Measurements from ENCODE around the gene PDE2A.
A peak's percentile ranks its signal among the peaks of the same experiment; 100 is the strongest.

Gene PDE2A

DNA sequence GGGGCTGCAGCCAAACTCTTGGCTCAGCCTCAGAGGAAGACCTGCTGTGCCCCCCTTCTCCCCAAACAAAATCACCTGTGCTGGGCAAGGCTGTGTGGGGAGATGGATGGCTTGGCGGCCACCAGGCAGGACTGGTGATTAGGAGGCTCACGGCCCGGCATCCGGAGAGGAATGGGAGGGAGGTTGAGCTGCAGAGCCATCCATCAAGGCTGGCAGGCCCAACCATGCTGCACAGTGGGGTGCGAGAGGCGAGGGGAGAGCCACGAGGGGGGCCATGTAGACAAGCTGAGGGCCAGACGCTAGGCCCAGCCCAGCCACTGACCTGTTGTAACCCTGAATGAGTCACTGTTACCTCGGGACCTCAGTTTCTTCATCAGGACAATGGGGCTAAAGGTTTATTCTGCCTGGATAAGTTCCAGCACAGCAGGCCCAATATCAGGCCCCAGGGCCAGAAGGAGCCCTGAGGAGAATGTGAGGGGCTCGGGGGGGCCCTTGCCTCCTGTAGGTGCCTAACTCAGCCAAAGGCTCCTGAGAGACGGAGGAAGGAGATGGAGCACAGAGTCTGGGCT, 18.2 kb downstream of the PDE2A start:
- no peak for DNase-seq

DNA sequence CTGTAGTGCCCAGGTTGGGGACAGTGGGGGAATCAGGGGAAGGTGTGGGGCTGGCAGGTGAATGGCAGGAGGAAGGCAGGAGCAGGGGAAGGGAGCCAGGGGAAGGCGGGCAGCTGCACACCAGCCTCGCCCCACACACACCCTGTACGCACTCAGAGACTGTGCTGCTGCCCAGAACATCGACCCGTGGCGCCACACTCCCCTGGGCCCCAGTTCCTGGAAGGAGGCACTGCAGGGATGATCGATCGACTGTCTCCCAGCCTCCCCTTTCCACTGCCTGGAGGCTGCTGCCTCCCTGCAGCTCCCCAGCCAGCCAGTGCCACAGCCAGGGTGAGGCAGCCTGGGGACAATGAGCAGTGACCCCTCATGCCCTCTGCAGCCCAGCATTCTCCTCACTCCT, 19.2 kb downstream of the PDE2A start:
- DNase-seq, result no peak

DNA sequence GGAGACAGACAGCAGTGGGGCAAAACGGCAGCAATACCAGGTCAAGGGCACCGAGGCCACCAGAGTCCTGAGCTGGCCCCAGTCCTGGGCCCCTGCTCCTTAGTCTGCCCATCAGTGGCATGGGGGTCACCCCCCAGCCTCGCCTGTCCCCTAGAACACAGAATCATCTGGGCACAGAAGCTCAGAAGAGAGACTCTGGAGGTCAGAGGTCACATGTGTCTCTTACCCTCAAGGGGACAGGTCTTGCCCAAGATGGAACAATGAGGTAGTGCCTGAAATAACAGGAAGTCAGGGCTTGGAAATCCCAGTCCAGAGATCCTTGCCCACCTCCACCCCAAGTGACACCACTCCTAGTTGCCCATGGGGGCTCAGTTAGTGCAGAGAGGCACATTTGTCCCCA, 20.6 kb downstream of the PDE2A start:
- DNase-seq, result no peak

DNA sequence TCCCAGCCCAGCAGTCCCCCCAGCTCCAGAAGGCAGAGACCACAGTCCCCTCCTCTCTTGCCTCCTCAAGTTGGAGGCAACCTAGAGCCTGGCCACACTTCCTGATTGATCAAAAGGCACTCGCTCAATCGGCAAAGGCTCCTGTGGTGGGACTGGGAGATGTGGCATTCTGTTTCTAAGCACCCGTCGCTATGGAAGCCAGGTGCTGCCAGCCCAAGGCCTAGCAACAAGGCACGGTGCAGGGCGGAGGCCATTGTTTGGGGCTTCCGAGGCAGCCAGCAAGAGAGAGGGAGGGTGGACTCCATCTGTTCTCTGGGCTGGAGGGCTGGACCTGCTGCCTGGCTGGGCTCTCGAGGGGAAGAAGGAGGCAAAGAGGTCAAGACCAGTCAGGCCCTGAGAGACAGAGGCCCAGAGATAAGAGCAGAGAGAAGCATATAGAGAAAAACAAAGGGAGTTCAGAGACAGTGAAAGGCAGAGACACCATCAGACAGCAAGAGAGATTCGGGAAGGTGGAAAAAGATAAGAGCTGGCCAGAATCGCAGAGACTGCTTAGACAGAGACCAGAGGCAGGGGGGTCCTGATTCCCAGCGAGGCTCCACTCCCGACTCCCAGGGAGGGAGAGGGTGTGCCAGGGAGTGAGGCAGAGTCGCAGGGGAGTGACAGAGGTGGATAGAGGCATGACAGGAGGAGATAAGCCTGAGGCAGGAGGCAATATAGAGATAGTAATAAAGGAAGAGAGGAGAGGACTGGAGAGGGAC, 21.2 kb downstream of the PDE2A start:
- DNase-seq, result no peak

DNA sequence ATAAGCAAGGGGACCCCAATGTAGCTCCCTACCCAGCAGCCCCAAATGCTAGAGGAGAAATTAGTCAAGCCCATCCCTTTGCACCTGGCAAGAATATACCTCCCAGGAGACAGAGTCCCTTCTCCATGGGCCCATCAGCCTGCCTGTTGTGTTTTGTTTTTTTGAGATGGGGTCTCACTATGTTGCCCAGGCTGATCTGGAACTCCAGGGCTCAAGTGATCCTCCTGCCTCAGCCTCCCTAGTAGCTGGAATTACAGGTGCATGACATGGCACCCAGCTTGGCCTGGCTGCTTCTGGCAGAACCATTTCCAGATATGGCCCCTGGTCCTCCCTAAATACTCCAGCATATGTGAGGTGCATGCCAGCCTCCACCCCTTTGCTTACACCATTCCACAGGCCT, 22.1 kb downstream of the PDE2A start:
- no peak for DNase-seq

DNA sequence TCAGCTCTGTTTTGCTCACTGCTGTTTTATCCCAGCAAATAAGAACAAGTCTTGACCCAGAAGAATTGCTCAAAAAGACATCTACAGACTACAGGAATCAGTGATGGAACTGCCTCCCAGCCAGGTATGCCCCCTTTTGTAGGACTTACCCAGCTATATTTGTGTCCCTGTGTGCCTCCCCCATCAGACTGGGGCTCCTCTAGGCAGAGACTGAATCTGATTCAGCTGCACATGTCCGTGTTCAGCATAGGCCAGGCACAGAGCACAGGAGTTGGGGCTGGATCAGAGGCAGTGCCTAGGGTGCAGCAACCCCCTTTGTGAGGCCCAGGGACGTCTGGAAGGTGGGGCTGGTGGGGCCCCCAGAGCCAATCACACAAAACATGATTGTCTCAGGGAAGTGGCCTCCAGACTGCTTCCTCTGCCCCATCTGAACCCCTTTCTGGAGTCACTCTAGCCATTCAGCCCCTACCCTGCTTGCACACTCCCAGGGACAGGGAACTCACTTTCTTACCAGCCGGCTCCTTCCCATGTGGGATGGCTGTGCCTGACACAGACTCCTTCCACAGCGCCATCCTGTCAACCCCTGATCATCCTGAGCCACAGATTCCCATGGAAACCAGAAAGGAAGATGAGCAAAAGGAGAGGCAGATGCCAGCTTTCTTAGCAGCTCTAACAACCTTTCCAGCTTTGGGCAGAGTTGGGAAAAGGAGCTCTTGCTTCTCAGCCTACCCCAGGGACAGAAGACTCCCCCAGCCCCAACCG, 24.8 kb downstream of the PDE2A start:
- no peak for DNase-seq

DNA sequence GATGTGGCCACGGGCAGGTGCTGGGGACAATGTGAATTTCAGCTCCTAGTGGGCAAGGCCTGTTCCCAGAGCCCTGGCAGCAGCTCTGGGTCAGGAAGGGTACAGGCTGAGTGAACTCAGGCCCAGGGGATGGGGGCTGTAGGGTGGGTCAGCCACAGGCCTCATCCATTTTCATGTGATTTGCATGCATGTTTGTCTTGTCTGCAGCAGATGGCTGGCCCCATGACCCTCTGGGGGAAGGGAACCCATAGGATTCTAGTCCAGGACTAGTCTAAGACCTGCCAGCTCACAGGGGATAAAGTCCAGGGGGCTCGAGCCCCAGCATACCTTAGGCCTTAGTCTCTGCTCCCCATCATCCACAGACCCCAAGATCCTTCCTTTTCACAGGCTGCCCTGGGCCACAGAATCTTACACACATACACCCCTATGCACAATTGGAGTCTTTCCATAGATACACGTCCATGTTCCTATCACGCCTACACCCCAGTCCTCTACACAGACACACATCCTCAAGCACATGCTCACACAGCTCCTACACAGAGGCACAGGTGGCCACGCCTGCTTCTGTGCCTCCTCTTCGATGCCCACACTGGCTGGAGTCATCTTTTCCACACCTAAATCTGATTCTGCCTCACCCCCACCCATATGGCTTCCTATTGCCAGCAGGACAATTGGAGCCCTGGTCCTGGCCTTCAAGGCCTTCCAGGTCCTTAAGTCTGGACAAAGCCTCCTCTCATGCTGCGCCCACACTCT, 25.7 kb downstream of the PDE2A start:
- no peak for DNase-seq

DNA sequence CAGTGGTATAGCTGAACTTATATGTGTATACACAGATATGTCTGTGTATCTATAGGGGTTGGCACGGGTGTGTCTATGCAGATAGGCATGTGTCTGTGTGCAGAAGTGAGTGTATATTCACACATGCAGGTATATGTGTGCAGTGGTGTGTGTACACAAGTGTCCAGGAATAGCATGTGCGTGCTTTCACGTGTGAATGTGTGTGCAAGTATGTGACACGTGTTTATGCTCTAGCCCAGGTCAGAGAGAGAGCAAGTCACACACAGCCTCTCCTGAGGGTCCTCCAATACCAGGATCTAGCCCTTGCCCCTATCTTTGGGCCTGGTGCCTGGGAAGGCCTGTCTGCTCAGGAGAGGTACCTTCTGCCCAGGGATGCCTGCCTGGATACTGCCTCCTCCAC, 26.3 kb downstream of the PDE2A start:
- DNase-seq, result no peak

DNA sequence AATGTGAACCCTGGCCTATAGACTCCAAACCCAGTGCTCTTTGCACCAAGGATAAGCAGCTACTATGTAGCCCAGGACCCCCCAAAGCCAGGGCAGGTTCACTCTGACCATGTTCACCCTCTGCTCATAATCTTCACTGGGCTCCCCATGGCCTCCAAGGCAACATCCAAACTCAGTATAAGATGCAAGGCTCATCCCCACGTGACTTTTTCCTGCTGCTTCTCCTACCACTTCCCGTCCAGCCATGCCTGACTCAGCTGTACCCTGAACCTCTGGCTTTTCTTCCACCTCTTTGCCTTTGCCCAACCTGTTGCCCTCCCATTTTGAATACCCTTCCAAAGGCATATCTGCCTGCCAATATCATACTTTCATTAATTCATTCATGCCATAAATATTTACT, 27.8 kb downstream of the PDE2A start:
- DNase-seq, result no peak

DNA sequence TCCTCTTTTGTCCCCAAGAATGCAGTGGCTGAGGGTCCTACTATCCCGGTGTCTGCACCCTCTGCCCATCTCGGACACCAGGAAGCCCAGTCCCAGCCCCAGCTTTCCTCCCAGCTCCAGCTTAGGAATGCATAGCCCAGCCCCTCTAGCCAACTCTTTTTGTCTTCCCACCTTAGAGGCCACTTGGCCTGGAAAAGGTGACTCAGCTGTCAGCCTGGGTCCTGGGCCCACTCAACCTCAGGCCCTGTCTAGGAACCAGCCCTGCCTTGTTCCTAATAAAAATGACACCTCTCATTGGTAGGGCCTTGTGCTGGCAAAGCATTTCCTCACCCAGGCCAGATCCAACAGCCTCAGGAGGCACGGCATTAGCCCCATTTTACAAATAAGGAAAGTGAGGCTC, 28.2 kb downstream of the PDE2A start:
- no peak for DNase-seq

DNA sequence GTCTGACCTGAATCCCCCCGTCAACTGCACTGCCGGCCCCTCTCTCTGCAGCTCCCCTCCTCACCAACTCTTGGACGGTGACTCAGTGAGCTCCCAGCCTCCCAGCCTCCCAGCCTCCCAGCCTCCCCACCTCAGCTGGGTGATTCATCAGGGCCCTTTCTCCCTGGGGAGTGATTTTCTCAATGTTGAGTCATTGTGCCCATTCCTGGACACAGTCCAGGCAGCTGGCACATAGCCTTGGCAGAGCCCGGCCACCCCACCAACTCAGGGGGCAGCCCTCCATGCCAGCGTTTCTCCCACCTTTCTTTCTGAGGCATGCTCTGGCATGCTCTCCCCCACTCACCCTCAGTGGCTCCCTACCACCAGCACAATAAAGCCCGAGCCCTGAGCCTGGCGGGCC, 30.7 kb downstream of the PDE2A start:
- DNase-seq, result peak; percentile 41

DNA sequence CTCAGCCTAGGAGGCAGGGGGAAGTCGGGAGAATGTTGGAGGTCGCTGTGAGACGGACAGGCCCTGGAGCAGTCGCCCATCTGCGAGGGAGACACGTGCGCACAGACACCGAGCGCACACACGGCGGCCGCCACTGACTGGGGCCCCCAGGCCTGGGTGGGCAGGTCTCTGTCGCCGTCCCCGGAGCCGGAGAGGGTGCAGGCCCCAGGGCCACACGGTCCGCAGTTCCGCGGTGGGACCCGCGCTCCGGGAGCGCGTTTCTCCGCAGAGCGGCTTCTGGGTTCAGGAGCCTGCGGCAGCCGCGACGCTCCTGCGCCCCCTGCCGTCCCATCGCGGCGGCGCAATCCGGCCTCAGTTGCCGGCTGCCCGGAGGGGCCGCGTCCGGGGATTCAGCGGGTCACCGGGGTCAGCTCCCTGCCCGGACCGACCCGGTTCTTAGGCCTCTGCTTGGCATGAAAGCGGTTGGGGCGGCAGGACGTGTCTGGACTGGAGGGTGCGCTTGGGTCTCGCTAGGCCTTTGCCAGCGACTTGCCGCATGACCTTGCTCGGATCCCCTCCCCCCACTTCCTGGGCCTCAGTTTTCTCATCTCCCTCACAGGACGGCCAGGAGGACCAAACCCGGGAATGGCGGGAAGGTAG, 31.2 kb downstream of the PDE2A start:
- DNase-seq, result peak; percentile 33

DNA sequence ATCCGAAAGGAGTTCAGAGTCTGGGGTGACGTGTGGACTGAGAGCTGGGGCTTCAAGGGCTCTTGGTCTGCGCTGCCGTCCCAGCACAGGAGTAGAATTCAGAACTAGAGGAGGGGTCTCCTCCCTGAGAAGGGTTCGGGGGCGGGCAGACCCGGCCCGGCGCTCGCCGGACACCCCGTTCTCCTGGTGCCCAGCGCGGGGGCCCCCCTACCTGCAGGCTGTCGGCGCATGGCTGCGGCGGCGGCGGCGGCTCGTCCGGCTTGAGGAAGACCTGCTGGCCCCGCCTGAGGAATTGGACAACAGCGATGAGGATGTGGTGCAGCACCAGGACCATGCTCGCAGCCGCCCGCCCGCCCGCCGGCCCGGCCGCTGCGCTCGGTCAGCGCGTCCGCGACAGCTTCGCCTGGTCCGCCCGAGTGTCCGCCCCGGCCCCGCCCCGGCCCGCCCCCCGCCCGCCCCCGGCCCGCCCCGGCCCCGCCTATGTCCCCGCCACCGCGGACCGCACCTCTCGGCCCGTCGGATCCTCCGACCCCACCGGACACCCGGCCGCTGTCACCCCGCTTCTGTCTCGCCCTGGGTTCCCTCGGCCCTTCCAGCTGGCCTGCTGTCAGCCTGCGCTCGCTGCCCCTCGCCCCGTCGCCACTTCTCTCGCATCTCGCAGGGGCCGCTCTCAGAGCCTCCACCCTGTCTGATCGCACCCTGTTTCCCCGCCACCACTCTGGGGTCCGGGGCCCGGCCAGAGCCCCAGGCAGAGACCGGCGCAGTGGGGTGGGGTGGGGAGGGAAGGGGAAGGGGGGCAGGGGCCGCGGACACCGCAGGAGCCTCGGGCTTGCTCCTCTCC, 32.0 kb downstream of the PDE2A start:
- no peak for DNase-seq

DNA sequence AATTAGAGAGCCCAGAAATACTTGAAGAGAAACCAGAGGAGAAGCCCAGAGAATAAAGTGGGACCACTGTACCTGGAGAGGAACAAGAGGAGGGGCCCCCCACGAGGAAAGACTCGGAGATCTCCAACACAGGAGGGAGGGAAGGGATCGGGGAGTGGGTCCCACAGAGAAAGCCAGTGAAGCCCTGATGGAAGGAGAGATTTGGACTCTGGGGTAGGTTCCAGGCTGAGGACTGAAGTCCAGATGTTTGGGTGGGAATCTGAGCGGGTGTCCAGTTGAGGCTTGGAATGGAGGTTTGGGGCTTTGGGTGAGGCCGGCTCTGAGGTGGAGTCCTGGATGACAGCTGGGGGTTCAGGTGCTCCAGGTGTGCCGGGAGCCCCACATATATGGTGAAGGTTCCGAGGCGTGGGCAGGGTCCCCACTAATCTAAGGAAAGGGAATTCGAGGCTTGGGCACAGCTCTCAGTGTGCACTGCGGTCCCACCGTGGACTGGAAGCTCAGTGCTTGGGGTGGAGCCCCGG, 32.6 kb downstream of the PDE2A start:
- no peak for DNase-seq

DNA sequence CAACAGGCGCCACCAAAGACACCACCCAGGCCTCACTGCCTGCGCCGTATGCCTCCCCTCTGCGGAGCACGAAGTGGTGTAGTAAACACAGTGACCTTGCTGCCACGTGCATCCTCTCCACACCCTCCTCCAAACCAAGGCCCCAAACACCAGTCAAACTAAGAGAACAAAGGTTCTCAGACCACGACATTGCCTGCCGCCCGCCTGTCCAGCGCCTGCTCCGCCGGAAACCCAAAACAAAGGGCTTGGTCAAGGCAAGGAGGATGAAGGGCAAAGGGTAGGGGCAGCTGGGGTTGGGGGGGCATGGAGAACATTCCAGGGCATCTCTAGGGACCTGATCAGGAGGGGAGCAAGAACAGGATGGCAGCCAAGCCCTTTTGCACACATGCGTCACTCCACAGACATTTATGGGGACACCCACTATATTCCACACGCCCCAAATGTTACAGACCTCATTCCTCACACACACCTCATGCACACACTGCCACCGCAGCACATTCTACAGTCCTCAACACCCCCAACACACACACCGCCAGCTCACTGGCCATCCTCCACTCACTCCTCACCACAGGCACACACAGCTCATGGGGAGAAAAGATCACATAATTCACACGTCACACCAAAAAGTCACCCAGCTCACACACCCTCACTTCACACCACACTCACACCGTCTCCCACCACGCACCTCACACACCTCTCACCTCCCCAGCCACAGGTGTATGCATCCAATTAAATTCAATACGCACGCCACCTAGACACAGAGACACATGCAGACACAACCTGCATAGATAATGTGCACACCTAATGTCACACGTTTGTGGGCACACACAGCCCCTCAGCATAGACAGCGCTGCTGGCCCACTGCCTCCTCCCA, 34.5 kb downstream of the PDE2A start:
- DNase-seq, result no peak

DNA sequence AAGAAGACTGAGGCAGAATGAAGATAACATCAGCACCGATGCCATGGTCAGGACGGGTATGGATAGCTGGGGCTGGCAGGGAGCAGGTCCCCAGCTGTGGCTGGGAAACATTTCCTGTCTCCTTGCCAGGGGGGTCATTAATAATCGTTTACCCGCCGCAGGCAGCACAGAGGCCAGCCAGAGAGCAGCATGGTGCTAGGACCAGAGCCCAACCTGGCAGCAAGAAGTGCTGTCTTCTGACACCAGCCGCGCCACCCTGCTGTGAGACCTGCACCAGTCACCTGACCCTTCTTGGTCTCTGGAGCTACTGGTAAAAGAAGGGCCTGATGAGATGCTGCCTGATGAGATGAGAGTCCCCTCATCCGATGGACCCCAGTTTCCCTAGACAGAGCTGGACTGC, 36.3 kb downstream of the PDE2A start:
- no peak for DNase-seq

DNA sequence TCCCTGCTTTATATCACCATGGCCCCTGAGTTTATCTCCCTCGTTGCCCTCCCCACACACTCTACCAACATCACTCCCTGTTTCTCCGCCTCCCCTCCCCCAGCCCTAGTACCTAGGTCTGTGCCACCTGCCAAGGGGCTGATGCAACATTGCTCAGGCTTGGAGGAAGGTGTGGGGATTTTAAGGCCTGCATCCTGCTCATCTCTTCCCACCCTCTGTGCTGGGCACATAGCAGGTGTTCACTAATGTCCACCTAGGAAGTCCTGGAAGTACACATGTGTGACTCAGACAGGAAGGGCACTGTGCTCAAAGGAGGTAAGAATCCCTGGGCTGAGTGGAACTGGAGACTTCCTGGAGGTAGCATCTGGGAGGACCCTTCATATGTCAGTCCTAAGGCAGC, 37.0 kb downstream of the PDE2A start:
- no peak for DNase-seq

DNA sequence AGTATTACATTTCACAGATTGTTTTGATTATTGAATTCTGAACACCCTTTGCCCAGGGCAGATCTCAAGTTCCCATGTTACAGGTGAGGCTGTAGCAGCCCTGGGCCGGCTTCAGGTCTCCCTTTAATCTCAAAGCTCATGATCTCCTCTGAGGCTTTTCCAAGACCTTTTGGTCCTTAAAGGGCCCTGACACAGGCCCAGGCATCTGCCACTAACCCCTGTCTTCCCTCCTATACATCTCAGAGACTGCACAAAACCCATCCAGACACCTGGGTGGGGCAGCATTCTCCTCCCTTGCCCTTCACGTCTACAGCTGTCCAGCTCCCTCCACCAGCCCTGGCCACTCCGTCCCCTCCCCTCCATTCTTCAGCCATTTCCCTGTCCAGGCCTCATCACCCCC, 37.8 kb downstream of the PDE2A start:
- DNase-seq, result no peak

DNA sequence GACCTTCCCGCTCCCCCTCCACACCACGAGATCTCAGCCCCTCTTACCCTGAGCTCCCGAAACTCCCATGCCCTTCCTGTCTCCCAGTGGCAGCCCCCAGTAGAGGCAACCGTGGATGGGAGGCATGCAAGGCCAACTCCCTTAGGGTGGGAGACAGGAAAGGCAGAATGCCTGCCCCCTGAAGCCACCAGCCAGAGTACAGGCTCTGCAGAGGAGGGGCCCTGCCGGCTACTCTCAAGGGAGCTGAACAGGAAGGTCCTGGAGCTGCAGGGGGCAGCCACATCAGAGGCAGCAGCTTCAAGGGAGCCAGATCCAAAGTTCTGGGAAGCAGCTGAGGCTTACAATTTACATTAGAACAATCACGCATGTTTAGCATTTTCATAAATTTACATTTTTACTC, 38.3 kb downstream of the PDE2A start:
- DNase-seq, result peak; percentile 35

DNA sequence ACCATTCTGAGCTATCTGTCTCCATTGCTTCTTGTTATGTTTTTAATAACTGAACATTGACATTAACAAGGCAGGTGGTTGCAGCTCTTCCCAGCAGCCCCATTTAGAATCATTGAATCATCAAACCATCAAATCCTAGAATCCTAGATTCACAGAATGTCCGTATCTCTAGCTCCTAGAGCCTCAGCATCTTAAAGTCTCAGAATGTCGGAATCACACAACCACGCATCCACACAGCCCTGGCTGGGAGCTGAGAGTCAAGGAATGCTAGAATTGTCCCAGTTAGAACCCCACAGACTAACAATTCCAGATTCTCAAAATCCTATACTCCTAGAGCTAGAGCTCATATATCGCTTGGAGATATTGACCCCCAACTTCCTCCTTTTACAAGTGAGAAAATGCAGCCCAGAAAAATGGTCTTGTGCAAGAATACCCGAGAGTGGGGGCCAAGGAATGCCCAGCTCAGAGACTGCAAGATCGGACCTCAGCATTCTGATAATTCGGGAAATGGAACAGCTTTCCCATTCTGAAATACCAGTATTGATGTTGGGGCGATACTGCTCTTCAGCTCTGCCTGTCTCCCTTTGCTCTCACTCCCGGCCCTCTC, 38.8 kb downstream of the PDE2A start:
- no peak for DNase-seq
